GM20000 (cell line): ENCODE measurements around the gene SHOC2.
"Not testable (repeated sequence)": the region's sequence is repeated elsewhere in the genome, so short reads cannot be mapped to it uniquely, and the experiment has no call there.

ENCODE experiments used
- DNase-seq: peaks from one replicate; pipeline ENCODE4 v3.0.0; 2012; ENCODE audit warnings: low spot score
- TF ChIP-seq, protein P1 (sequence below): IDR thresholded peaks from 2 replicates; pipeline ENCODE4 v1.5.1; 2012; ENCODE audit warnings: mild to moderate bottlenecking, control low read depth; ENCODE audit errors: extremely low read depth, missing control alignments

Gene SHOC2

GRCh38 chr10:110903280-110904278 is 15.8 kb upstream of the SHOC2 start:
- TF ChIP-seq, protein P1, sequence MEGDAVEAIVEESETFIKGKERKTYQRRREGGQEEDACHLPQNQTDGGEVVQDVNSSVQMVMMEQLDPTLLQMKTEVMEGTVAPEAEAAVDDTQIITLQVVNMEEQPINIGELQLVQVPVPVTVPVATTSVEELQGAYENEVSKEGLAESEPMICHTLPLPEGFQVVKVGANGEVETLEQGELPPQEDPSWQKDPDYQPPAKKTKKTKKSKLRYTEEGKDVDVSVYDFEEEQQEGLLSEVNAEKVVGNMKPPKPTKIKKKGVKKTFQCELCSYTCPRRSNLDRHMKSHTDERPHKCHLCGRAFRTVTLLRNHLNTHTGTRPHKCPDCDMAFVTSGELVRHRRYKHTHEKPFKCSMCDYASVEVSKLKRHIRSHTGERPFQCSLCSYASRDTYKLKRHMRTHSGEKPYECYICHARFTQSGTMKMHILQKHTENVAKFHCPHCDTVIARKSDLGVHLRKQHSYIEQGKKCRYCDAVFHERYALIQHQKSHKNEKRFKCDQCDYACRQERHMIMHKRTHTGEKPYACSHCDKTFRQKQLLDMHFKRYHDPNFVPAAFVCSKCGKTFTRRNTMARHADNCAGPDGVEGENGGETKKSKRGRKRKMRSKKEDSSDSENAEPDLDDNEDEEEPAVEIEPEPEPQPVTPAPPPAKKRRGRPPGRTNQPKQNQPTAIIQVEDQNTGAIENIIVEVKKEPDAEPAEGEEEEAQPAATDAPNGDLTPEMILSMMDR = no peak
- no peak for DNase-seq

- DNase-seq = no peak
- TF ChIP-seq, protein P1 = no peak
Observed at GRCh38 chr10:110910138-110910537, 9.3 kb upstream of the SHOC2 start.

DNA sequence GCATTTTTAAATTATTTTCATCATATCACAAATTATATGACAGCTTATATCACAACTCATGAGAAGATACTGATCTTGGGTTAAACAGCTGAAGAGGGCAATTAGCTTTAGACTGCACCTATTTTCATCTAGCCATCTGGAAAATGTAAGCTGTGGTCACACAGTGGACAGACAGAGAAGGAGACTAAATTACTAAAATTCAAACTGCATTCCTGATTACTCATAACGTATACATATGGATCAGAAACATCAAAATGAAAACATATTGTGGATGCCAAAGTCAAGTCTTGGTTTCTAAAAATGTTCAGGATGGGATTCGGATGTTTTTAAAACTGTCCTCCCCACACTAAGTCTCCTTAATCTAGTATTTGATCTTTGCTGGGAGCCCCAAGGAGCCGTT is 7.0 kb upstream of the SHOC2 start:
- DNase-seq = no peak
- TF ChIP-seq, protein P1 = no peak

- no peak for DNase-seq
- TF ChIP-seq, protein P1 = no peak
Observed at GRCh38 chr10:110914431-110914830, 5.0 kb upstream of the SHOC2 start.

DNA sequence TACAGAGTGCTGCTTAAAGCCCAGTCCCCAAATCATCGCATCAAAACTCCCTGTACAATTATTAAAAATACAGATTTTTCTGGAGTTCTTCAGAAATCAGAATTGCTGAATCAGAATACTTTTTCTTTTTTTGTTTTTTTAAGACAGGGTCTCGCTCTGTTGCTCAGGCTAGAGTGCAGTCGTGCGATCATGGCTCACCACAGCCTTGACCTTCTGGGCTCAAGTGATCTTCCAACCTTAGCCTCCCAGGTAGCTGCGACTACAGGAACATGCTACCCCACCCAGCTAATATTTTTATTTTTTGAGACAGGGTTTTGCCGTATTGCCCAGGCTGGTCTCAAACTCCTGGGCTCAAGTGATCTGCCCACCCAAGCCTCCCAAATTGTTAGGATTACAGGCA is 4.4 kb upstream of the SHOC2 start:
- DNase-seq = no peak
- TF ChIP-seq, protein P1 = no peak

DNA sequence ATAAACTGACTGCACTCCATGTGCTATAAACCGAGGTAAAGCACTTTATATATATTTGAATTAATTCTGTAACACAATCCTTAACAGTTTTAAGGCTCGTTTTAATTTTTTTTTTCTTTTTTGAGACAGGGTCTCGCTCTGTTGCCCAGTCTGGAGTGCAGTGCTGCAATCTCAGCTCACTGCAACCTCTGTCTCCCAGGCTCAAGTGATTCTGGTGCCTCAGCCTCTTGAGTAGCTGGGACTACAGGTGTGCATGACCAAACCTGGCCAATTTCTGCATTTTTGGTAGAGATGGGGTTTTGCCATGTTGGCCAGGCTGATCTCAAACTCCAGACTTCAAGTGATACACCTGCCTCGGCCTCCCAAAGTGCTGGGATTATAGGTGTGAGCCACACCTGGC is 3.8 kb upstream of the SHOC2 start:
- not testable (repeated sequence) for DNase-seq

GRCh38 chr10:110916554-110917346 is 2.7 kb upstream of the SHOC2 start:
- no peak for DNase-seq

More at GRCh38 chr10:110916554-110917346, 2.7 kb upstream of the SHOC2 start:
- TF ChIP-seq, protein P1 = no peak
